Lower leg skin (tissue), 3 donors: ENCODE data around the gene FZR1.

ENCODE experiments used
- POLR2A ChIP-seq, 2 donors: fragments of 450-650 bp; IDR thresholded peaks; one replicate each; pipeline ENCODE4 v1.6.1; 2016 to 2017; ENCODE audit warnings: antibody characterized with exemption in 2 of 2, mild to moderate bottlenecking in 1 of 2, moderate library complexity in 1 of 2
- TF ChIP-seq, protein P1 (sequence below), 3 donors: fragments of 450-650 bp; IDR thresholded peaks; one replicate each; pipeline ENCODE4 v1.5.1; 2016; ENCODE audit warnings: antibody characterized with exemption in 3 of 3, mild to moderate bottlenecking in 3 of 3, moderate library complexity in 2 of 3

- TF ChIP-seq, protein P1, sequence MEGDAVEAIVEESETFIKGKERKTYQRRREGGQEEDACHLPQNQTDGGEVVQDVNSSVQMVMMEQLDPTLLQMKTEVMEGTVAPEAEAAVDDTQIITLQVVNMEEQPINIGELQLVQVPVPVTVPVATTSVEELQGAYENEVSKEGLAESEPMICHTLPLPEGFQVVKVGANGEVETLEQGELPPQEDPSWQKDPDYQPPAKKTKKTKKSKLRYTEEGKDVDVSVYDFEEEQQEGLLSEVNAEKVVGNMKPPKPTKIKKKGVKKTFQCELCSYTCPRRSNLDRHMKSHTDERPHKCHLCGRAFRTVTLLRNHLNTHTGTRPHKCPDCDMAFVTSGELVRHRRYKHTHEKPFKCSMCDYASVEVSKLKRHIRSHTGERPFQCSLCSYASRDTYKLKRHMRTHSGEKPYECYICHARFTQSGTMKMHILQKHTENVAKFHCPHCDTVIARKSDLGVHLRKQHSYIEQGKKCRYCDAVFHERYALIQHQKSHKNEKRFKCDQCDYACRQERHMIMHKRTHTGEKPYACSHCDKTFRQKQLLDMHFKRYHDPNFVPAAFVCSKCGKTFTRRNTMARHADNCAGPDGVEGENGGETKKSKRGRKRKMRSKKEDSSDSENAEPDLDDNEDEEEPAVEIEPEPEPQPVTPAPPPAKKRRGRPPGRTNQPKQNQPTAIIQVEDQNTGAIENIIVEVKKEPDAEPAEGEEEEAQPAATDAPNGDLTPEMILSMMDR (IDR thresholded peaks at IDR 0.05), result no peak
- TF ChIP-seq POLR2A (IDR thresholded peaks at IDR 0.05), result no peak
Measured at GRCh38 chr19:3467437-3468198, 38.5 kb upstream of the FZR1 start.
